Measurements from ENCODE around the gene GNG2. TPM values are rescaled to one million over a fixed set of nuclear protein-coding genes. Genes with fewer than 3 reads are reported as not detected.

GNG2 gene
- 20.9 TPM for total RNA-seq (ENCODE audit: insufficient read depth, low replicate concordance)

DNA sequence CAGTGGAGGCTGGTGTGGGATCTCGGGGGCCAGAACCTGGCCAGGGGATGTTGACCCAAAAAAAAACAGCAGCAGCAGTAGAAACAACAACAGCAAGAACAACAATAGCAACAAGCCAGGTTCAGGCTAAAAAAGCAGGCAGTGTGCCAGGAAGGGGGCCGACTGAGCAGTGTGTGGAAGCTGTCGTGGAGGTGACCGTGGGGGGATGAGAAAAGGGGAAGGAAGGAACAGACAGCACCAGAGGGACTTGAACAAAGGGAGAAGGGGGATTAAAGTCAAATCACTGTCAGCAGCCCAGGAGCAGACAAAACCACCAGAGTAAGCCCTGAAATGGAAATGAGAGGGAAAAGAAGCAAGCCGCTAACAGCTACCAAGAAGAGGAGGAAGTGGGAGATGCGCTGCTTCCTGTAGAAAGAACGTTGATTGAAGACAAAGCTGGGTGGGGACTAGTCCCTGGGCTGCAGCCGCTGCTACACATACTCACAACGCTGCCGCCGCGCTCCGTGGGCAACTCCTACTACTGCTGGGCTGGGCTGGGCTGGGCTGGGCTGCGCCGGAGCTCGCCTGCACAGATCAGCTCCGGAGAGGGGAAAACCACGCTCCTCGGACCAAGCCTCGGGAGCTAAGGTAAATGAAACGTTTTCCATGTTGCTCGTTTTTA, at the start of gene GNG2:
GNG2 (plus strand) TSS at position 449 of the 661 bp plus-strand sequence. CDS start 90,067 bp downstream, outside the sequence.
- DNase-seq (ENCODE audit: low spot score): peak; percentile 88

DNA sequence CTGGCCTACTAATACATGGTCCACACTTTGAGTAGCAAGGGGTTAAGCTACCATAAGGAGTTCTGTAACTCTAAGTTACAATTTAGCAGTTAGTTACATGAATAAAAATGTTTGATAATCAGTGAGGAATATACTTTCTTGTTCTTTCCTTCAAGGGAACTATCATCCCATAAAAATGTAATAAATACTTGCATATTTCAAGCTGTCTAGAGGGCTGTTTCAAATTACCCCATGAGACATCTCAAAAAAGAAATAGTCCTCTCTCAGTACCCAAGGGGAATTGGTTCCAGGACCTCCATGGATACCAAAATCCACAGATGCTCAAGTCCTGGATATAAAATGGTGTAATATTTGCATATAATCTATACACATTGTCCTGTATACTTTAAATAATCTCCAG, 48.7 kb upstream of the GNG2 start:
- no peak for DNase-seq (ENCODE audit: low spot score)

DNA sequence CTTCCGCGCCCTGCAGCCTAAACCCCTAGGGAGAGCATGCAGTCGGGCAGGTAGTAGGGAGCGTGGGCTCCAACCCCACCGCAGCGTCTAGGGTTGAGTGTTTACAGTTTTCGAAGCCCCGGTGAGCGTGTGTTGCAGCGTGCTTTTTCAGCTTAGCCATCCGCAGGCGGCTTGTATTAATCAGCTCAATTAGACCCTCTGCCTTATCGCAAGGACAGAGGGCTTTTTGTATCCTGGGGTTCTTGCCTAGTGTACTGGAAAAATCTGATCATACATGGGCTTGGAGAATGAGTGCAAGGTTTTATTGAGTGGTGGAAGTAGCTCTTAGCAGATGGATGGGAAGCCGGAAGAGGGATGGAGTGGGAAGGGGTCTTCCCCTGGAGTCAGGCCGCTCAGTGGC, 44.4 kb upstream of the GNG2 start:
- DNase-seq (ENCODE audit: low spot score): no peak

DNA sequence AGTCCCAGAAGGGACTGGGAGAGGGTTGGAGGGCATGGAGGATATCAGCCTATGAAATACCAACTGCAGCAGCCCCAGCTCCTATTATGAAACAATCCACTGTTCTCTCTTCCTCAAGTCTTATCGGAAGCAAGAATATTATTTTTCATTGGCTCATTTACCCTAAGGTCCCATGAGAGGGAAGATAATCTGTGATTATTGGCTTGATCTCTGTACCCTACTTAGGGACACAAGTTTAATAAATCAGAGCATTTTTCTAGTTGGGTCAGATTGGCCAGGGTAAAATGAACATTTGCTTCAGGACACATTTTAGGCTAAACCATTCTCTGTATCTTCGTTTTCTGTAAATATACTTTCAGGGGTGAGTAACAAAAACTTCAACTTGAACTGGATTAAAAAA, 43.1 kb upstream of the GNG2 start:
- no peak for DNase-seq (ENCODE audit: low spot score)

- no peak for DNase-seq (ENCODE audit: low spot score)
Observed at GRCh38 chr14:51818748-51819380, 41.5 kb upstream of the GNG2 start.

GRCh38 chr14:51821822-51822221, 38.6 kb upstream of the GNG2 start:
- no peak for DNase-seq (ENCODE audit: low spot score)

GRCh38 chr14:51822499-51822898, 37.9 kb upstream of the GNG2 start:
- no peak for DNase-seq (ENCODE audit: low spot score)

- DNase-seq (ENCODE audit: low spot score): no peak
Observed at GRCh38 chr14:51823706-51824105, 36.7 kb upstream of the GNG2 start.

- no peak for DNase-seq (ENCODE audit: low spot score)
Observed at GRCh38 chr14:51824191-51824590, 36.2 kb upstream of the GNG2 start.

- no peak for DNase-seq (ENCODE audit: low spot score)
Observed at GRCh38 chr14:51825926-51826325, 34.5 kb upstream of the GNG2 start.

GRCh38 chr14:51828017-51828797, 32.2 kb upstream of the GNG2 start:
- DNase-seq (ENCODE audit: low spot score): no peak

DNA sequence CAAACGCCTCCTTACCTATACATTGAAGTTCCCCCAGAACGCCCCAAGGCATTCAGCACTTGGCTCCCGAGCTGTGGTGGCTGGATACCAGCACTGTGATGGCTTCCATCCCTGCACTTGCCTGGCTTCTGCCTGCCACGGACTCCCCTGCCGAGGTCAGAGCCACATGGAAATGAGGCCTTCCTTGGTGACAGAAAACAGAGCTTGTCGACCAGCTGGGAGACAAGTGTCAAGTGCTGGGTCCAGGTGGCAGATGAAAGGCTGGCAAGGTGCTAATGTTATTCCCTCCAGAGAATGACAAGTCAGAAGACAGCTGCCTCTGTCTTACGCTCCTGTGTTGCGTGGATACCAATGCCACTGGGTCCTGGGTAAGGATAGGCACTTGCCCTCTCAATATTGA, 26.2 kb upstream of the GNG2 start:
- no peak for DNase-seq (ENCODE audit: low spot score)

DNA sequence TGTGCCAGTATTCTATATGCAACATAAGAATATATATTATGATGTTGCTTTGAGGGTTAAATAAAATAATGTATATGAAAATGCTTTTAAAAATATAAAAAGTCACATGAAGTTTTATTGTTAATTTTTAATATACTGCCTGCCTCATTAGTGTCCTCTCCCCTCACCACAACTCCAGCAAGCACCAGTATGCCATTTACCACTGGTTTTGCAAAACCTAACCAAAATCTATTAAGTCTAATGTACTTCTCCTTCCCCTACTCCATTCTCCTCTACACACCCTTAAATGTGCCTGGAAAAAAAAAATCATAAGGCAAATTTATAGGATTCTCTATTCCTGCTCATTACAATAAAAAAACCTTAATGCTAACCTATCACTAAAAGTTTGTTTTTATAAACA, 24.0 kb upstream of the GNG2 start:
- DNase-seq (ENCODE audit: low spot score): no peak

GRCh38 chr14:51844081-51844881, 16.1 kb upstream of the GNG2 start:
- DNase-seq (ENCODE audit: low spot score): no peak

GRCh38 chr14:51845811-51846210, 14.6 kb upstream of the GNG2 start:
- DNase-seq (ENCODE audit: low spot score): no peak

DNA sequence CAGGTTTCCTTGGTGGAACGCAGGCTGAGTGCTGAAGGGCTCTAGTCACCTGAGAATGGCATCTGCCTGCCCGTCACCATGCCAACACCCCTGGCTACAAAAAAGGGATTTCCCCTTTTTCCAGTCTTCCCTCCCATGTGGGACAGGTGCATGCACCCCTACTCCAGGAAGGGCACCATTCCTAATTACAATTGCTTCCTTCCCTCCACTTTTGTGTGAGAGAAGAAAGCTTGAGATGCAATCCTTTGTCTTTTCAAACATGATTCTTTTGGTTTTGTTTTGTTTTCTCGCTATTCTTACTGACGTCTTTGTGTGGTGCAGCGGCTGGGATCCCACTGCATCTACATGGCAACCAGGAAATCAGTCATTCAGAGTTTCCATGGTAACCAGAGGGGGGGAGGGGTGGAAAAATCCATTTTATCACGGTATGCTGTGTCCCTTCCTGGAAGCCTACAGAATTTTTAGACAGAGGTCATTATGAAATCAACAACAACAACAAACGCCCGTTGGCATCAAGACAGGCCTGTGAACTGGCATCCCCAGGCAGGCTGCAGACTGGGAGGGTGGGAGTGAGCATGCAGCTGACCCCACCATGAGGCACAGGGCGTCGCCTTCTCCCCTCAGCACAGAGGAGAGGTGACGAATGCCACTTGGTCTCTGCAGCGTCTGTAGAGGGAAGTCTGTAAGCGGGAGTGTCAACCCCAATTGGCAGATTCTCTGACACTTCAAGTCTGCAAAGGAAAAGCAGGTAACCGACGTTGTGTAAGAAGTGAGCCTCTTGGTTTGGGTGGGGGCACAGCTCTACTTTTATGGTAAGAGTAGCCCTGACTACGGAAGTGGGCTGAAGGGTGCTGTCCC, 13.6 kb upstream of the GNG2 start:
- peak; percentile 32 for DNase-seq (ENCODE audit: low spot score)

DNA sequence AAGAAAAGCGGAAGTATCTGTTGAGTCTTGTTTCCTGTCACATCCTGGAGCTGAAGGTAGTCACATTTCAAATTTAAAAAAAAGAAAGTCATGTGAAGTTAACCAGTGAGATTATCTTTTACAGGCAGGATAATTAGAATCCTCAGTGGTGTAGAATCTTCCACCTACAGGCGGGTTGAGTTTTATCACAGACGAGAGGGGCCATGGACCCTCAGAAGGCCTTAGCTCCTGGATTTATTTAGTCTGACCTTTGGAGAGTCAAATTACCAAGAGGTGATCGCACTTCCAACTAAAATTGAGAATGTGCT, 13.0 kb upstream of the GNG2 start:
- no peak for DNase-seq (ENCODE audit: low spot score)

- no peak for DNase-seq (ENCODE audit: low spot score)
Observed at GRCh38 chr14:51848120-51848519, 12.3 kb upstream of the GNG2 start.

DNA sequence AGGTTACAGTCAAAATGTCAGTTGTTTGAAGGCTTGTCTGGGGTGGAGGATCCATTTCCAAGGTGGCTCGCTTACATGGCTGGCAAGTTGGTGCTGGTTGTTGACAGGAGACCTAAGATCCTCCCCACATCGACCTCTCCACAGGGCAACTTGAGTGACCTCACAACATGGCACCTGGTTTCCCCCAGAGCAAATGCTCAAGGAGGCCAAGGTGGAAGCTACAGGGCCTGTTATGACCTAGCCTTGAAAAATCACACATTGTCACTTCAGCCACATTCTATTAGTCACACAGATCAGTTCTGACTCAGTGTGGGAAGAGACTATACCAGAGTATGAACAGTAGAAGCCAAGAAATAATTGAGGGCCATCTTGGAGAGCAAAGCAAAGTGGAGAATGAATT, 11.3 kb upstream of the GNG2 start:
- no peak for DNase-seq (ENCODE audit: low spot score)

GRCh38 chr14:51850651-51851050, 9.8 kb upstream of the GNG2 start:
- DNase-seq (ENCODE audit: low spot score): no peak

DNA sequence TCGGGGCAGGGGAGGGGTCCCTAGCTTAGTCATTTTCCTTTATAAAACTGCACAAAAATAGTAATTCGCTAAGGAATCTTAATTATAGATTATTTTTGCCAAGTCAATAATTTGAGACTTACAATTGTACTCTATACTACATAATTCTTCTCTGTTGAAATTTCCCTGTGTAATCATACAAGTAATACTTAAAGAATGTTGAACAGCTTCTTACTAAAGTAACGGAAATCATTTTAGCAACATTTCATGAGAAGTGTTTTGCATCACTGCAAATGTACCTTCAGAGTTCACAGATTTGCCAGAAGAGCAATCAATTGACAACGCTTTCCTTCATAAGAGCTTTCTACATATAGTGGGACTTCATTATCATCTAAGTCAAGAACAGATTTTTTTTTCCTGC, 7.9 kb upstream of the GNG2 start:
- DNase-seq (ENCODE audit: low spot score): no peak

Measured in umbilical cord (tissue), 2 donors.